Lung (tissue), 12 donors: ENCODE data around the gene REG3A. TPM values are rescaled to one million over a fixed set of nuclear protein-coding genes. Genes with fewer than 3 reads are reported as not detected.

Experiments used
- ATAC-seq: fragments of 200-7000 bp; cut with Tn5 transposase; one replicate; pipeline ENCODE4 v1.9.1; 2020; ENCODE audit warnings: moderate number of reproducible peaks; ENCODE audit not compliant: insufficient read depth, low FRiP score
- DNase-seq, 3 donors: peaks; one replicate each; pipeline ENCODE4 v3.0.0-alpha.2; 2013 to 2017
- H3K27ac ChIP-seq, 2 donors: one replicate each; pipeline ENCODE4 v1.5.1; 2013; ENCODE audit warnings: mild to moderate bottlenecking in 2 of 2, moderate library complexity in 2 of 2, control low read depth in 1 of 2, inconsistent platforms in 1 of 2, low read depth in 1 of 2, low read length in 1 of 2
- H3K27me3 ChIP-seq, 3 donors: one replicate each; pipeline ENCODE4 v1.5.1; 2013; ENCODE audit warnings: low read length in 2 of 3; ENCODE audit not compliant: control insufficient read depth in 3 of 3, insufficient read depth in 3 of 3
- H3K36me3 ChIP-seq, 4 donors: one replicate each; pipeline ENCODE4 v1.5.1; 2013; ENCODE audit warnings: low read length in 4 of 4, mild to moderate bottlenecking in 1 of 4, moderate library complexity in 1 of 4; ENCODE audit not compliant: control insufficient read depth in 4 of 4, insufficient read depth in 4 of 4
- H3K4me1 ChIP-seq, 5 donors: one replicate each; pipeline ENCODE4 v1.5.1; 2013; ENCODE audit warnings: low read length in 5 of 5, mild to moderate bottlenecking in 2 of 5, moderate library complexity in 1 of 5; ENCODE audit not compliant: control insufficient read depth in 5 of 5, insufficient read depth in 5 of 5
- H3K4me3 ChIP-seq: one replicate; pipeline ENCODE4 v1.5.1; 2013; ENCODE audit warnings: mild to moderate bottlenecking, control low read depth, moderate library complexity
- H3K9ac ChIP-seq, 2 donors: one replicate each; pipeline ENCODE4 v1.5.1; 2013; ENCODE audit warnings: low read length in 2 of 2, control low read depth in 1 of 2; ENCODE audit not compliant: insufficient read depth in 1 of 2
- H3K9me3 ChIP-seq, 4 donors: one replicate each; pipeline ENCODE4 v1.5.1; 2013; ENCODE audit warnings: low read length in 3 of 4, mild to moderate bottlenecking in 1 of 4, moderate library complexity in 1 of 4; ENCODE audit not compliant: control insufficient read depth in 4 of 4, insufficient read depth in 3 of 4
- WGBS, 2 donors: extraction: QIAGEN DNeasy Blood & Tissue Kit; methylation state at CpG; one replicate each; pipeline ENCODE4 v1.1.7; 2013; 5-methylcytosine and 5-hydroxymethylcytosine counted together
- polyA plus RNA-seq, 2 donors: library from polyadenylated mRNA; stranded (reverse); fragments of 200-250 nt; gene quantifications; one replicate each; pipeline ENCODE4 v1.2.1, GENCODE V29; 2013
- total RNA-seq, 2 donors: library from RNA; depleted of rRNA in 1 of 2; stranded (reverse); fragments of >200 nt in 1 of 2; gene quantifications; one replicate each; pipeline ENCODE4 v1.2.1, GENCODE V29; 2014 to 2021
- TF ChIP-seq, protein P1 (sequence below): IDR thresholded peaks from 2 replicates; pipeline ENCODE4 v1.5.1; 2012; ENCODE audit warnings: mild to moderate bottlenecking; ENCODE audit errors: control extremely low read depth, extremely low read depth
- donor health status: control.
- donor health status: control.
- donor health status: Bipolar disorder and iron deficiency.
- donor health status: healthy.
- donor health status: DM: yes; HTN: yes; CAD: no.

The REG3A gene
- total and polyA plus RNA-seq, 4 donors, result 0.96 TPM; not detected in 3

DNA sequence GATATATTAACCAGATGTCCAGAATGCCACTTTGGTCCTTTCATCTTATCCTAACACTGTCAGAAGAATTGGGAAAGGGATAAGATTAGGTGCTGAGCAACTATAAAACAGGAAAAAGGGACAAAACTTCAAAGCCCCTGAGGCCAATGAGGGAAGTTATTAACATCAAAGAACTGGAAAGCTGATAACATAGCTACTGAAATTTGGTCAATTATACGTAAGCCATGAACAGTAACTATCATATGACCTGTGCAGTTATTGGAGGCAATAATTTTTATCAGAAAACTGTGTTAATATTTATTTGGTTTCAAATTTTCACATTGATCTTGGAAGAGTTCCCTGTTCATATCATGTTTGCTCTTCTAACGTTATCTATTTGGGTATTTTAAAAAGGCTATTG lies 2.6 kb upstream of the REG3A start:
- ATAC-seq, result no peak
- H3K4me1 ChIP-seq, result no peaks in the 10 kb centered on the region
- no peak for DNase-seq
- no peak overlapping the region for H3K27ac ChIP-seq
- peaks cover 0 to 3% (median 0%) of the 10 kb centered on the region in 4 donors for H3K9me3 ChIP-seq
- H3K4me3 ChIP-seq, result no peak overlapping the region
- 43 to 71% methylated on average over 2 of the region's 2 CpGs for WGBS, 2 donors
- no peak overlapping the region for H3K9ac ChIP-seq
- TF ChIP-seq, protein P1, sequence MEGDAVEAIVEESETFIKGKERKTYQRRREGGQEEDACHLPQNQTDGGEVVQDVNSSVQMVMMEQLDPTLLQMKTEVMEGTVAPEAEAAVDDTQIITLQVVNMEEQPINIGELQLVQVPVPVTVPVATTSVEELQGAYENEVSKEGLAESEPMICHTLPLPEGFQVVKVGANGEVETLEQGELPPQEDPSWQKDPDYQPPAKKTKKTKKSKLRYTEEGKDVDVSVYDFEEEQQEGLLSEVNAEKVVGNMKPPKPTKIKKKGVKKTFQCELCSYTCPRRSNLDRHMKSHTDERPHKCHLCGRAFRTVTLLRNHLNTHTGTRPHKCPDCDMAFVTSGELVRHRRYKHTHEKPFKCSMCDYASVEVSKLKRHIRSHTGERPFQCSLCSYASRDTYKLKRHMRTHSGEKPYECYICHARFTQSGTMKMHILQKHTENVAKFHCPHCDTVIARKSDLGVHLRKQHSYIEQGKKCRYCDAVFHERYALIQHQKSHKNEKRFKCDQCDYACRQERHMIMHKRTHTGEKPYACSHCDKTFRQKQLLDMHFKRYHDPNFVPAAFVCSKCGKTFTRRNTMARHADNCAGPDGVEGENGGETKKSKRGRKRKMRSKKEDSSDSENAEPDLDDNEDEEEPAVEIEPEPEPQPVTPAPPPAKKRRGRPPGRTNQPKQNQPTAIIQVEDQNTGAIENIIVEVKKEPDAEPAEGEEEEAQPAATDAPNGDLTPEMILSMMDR, result no peak
- no peaks in the 10 kb centered on the region for H3K27me3 ChIP-seq
- no peaks in the 10 kb centered on the region for H3K36me3 ChIP-seq

- no peak for ATAC-seq
- TF ChIP-seq, protein P1, result no peak
- WGBS, 2 donors, result 66 to 88% methylated on average over 2 of the region's 2 CpGs
Observed at GRCh38 chr2:79159030-79159429, 523 bp downstream of the REG3A start.

GRCh38 chr2:79155826-79156476 lies 3.6 kb downstream of the REG3A start:
- Histone ChIP-seq H3K4me3 (no peak overlapping the region), H3K4me1 (no peaks in the 10 kb centered on the region), H3K27me3 (no peaks in the 10 kb centered on the region), H3K9ac (no peak overlapping the region), H3K27ac (no peak overlapping the region), H3K9me3 (peaks cover 0 to 8% (median 0%) of the 10 kb centered on the region in 4 donors), H3K36me3 (no peaks in the 10 kb centered on the region)
- 82 to 90% methylated on average over 2 of the region's 2 CpGs for WGBS, 2 donors
- TF ChIP-seq, protein P1, result no peak
- ATAC-seq, result no peak
- DNase-seq, result no peak

More at GRCh38 chr2:79159030-79159429, 523 bp downstream of the REG3A start:
- Histone ChIP-seq H3K27me3 (no peaks in the 10 kb centered on the region), H3K4me1 (no peaks in the 10 kb centered on the region), H3K9ac (no peak overlapping the region), H3K27ac (no peak overlapping the region), H3K4me3 (no peak overlapping the region), H3K9me3 (peaks cover 0 to 8% (median 0%) of the 10 kb centered on the region in 4 donors), H3K36me3 (no peaks in the 10 kb centered on the region)
- DNase-seq, result no peak

- H3K9me3 ChIP-seq, result peaks cover 0 to 2% (median 0%) of the 10 kb centered on the region in 4 donors
- ATAC-seq, result no peak
- H3K4me1 ChIP-seq, result no peaks in the 10 kb centered on the region
- H3K4me3 ChIP-seq, result no peak overlapping the region
- no peak overlapping the region for H3K9ac ChIP-seq
- TF ChIP-seq, protein P1, result no peak
- no peak overlapping the region for H3K27ac ChIP-seq
- no peaks in the 10 kb centered on the region for H3K36me3 ChIP-seq
- DNase-seq, result peak in 1 of 3 donors; percentile 1
- no peaks in the 10 kb centered on the region for H3K27me3 ChIP-seq
Observed at GRCh38 chr2:79139423-79139822, 20.1 kb downstream of the REG3A start.
